Left ventricle myocardium inferior (tissue), 1 donor: ENCODE results near the gene MBD3L3. TPM values are rescaled to one million over a fixed set of nuclear protein-coding genes. Genes with fewer than 3 reads are reported as not detected.

Experiments
- DNase-seq: peaks from one replicate; pipeline ENCODE4 v3.0.0-alpha.2; 2020
- H3K27ac ChIP-seq: fragments of 200-600 bp; replicated peaks from 2 replicates; pipeline ENCODE4 v1.8.0; 2021
- H3K27me3 ChIP-seq: fragments of 200-600 bp; 2 replicates; pipeline ENCODE4 v1.8.0; 2021; ENCODE audit warnings: low read depth
- H3K36me3 ChIP-seq: fragments of 200-600 bp; 2 replicates; pipeline ENCODE4 v1.8.0; 2021
- H3K4me1 ChIP-seq: fragments of 200-600 bp; 2 replicates; pipeline ENCODE4 v1.8.0; 2021
- H3K4me3 ChIP-seq: fragments of 200-600 bp; 2 replicates; pipeline ENCODE4 v1.8.0; 2021; ENCODE audit warnings: mild to moderate bottlenecking, moderate library complexity
- H3K9me3 ChIP-seq: fragments of 200-600 bp; replicated peaks from 2 replicates; pipeline ENCODE4 v1.8.0; 2021
- intact Hi-C: fragments of 100-400 bp; cut with micrococcal nuclease; formaldehyde crosslinking; loops from one replicate; pipeline ENCODE4 v1.11.0; 2022
- total RNA-seq: library from RNA; stranded (reverse); fragmentation: NEBNext Ultra II Directional; extraction: Animal tissue kit (Norgen Biotek cat#: 25700); gene quantifications from one replicate; pipeline ENCODE4 v1.2.1, GENCODE V29; 2021
- TF ChIP-seq, protein P1 (sequence below): fragments of 200-600 bp; IDR thresholded peaks from 2 replicates; pipeline ENCODE4 v1.8.0; 2021; ENCODE audit warnings: antibody characterized with exemption, mild to moderate bottlenecking, borderline replicate concordance
- donor health status: DM: no; HTN: yes; CAD: no; lungs with severe emphysema.

Gene MBD3L3
- total RNA-seq, 1 donor from 2014 or later = not detected

DNA sequence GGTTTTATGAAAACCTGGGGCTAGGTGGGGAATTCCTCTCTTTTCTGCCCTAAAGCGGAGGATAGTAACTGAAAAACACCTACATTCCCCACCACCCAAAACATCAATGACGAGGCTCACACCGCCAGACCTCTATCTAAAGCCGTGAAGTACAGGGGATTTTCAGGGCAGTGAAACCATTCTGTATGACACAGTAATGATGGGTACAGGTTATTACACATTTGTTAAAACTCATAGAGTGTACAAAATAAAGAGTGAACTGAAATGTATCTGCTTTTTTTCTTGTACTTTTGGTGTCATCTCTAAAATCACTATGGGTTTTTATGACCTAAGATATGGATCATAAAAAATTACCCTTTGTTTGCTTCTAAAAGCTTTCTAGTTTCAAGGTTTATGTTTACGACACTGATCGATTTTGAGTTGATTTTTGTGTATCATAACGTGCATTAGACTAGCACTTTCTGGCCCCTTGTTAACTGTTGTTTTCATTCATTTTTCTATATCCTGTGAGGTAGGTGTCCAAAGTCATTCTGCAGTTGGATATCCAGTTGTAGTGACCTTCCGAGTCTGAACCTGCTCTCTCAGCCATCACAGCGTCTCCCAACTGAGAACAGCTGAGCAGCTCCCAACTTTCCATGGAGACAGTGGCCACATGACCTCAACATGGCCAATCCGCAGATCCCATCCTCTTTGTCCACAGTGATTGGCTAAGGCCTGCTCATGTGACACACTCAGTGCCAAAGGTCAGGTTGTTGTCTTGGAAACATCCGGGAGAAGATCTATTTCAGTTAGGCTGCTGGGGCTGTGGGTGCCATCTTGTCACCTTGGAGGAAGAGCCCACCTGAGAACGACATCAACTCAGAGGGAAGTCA, 47.5 kb downstream of the MBD3L3 start:
- intact Hi-C loops = no loop called here
- no peaks in the 10 kb centered on the region for H3K36me3 ChIP-seq
- peaks cover 11% of the 10 kb centered on the region for H3K9me3 ChIP-seq
- DNase-seq = no peak
- TF ChIP-seq, protein P1, sequence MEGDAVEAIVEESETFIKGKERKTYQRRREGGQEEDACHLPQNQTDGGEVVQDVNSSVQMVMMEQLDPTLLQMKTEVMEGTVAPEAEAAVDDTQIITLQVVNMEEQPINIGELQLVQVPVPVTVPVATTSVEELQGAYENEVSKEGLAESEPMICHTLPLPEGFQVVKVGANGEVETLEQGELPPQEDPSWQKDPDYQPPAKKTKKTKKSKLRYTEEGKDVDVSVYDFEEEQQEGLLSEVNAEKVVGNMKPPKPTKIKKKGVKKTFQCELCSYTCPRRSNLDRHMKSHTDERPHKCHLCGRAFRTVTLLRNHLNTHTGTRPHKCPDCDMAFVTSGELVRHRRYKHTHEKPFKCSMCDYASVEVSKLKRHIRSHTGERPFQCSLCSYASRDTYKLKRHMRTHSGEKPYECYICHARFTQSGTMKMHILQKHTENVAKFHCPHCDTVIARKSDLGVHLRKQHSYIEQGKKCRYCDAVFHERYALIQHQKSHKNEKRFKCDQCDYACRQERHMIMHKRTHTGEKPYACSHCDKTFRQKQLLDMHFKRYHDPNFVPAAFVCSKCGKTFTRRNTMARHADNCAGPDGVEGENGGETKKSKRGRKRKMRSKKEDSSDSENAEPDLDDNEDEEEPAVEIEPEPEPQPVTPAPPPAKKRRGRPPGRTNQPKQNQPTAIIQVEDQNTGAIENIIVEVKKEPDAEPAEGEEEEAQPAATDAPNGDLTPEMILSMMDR = no peak
- H3K27ac ChIP-seq = no peak overlapping the region
- H3K4me3 ChIP-seq = no peak overlapping the region
- no peaks in the 10 kb centered on the region for H3K4me1 ChIP-seq
- peaks cover 15% of the 10 kb centered on the region for H3K27me3 ChIP-seq

DNA sequence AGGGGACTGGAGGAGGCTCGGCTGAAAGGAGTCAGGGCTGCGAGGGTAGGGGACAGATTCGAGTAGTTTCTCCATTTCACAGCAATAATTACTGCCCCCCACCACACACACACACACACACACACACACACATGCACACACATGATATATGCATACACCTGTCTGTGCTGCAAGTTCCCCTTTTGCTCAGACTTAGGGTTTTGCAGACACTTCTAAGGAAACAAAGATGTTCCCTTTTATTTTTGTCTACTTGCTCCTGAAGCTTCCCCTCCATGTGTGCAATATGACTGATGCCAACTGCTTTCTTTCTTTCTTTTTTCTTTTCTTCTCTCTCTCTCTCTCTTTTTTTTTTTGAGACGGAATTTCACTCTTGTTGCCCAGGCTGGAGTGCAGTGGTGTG, 50.6 kb downstream of the MBD3L3 start:
- TF ChIP-seq, protein P1 = no peak
- no peak for DNase-seq

More for the DNA sequence above, 50.6 kb downstream of the MBD3L3 start:
- Histone ChIP-seq H3K27me3 (peaks cover 21% of the 10 kb centered on the region), H3K9me3 (no peaks in the 10 kb centered on the region), H3K27ac (no peak overlapping the region), H3K36me3 (no peaks in the 10 kb centered on the region), H3K4me3 (no peak overlapping the region), H3K4me1 (no peaks in the 10 kb centered on the region)
- intact Hi-C loops = no loop called here

Other genes with a start within 250 kb of the MBD3L3 start
- not detected for gene ADGRE1, start 171.1 kb downstream of the MBD3L3 start, total RNA-seq
- gene MBD3L2B, start 37.2 kb downstream of the MBD3L3 start, total RNA-seq = not detected
- gene MBD3L5, start 28.1 kb downstream of the MBD3L3 start, total RNA-seq = not detected
- not detected for gene MBD3L4, start 18.5 kb downstream of the MBD3L3 start, total RNA-seq
- gene MBD3L2, start 9.4 kb downstream of the MBD3L3 start, total RNA-seq = not detected
- 3.5 TPM for gene ZNF557, start 11.0 kb upstream of the MBD3L3 start, total RNA-seq
- 85.3 TPM for gene INSR, start 235.7 kb upstream of the MBD3L3 start, total RNA-seq